ENCODE results near the gene DALRD3.

- no peak for TF ChIP-seq POLR2AphosphoS5 (IDR thresholded peaks at IDR 0.05)
- TF ChIP-seq POLR2A (IDR thresholded peaks at IDR 0.05) = no peak
- no peak for TF ChIP-seq CTCF (IDR thresholded peaks at IDR 0.05)
- no peak for TF ChIP-seq EP300 (IDR thresholded peaks at IDR 0.05)
Observed at GRCh38 chr3:49035281-49035680, 16.9 kb upstream of the DALRD3 start.
